AG04449 (cell line): ENCODE data around the gene C20orf202.

Source experiments
- CTCF ChIA-PET: fragments of 350-600 bp; formaldehyde crosslinking; extraction: SDS; loops from one replicate; lab custom pipeline; 2021; ENCODE audit warnings: antibody characterized with exemption; lab: Yijun Ruan, JAX
- POLR2A ChIA-PET: fragments of 400-600, 350-600 bp; formaldehyde crosslinking; extraction: SDS; loops from one replicate; lab custom pipeline; 2020; ENCODE audit warnings: antibody characterized with exemption, inconsistent platforms; lab: Yijun Ruan, JAX
- DNase-seq: peaks from one replicate; pipeline ENCODE4 v3.0.0-alpha.2; 2010; ENCODE audit warnings: low read depth, low spot score
- H3K4me3 ChIP-seq: 2 replicates; pipeline ENCODE4 v1.5.1; 2011; ENCODE audit warnings: low read depth, mild to moderate bottlenecking, control low read depth, low read length
- TF ChIP-seq, protein P1 (sequence below): IDR thresholded peaks from one replicate; pipeline ENCODE4 v1.5.1; 2011; ENCODE audit warnings: mild to moderate bottlenecking, moderate library complexity, low read length, control low read depth, inconsistent platforms; ENCODE audit not compliant: insufficient read depth; ENCODE audit errors: missing control alignments

The C20orf202 gene

DNA sequence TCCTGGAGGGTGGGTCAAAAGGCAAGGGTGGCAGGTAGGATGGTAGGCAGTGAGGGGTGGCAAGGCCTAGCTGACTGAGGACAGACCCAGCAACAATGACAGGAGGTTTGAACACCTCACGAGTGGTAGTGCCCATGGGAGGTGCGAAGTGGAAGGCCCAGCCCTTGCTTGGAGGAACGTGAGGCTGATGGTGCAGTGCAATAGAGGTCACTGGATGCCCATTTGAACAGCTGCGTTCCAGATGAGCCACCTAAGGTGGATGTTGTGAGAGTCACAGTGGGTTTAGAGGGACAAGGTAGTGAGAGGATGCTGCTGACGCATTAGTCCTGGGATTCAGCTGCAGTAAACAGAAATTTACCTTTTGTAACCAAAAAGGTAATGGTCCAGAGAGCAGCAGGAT is 34.0 kb upstream of the C20orf202 start:
- TF ChIP-seq, protein P1, sequence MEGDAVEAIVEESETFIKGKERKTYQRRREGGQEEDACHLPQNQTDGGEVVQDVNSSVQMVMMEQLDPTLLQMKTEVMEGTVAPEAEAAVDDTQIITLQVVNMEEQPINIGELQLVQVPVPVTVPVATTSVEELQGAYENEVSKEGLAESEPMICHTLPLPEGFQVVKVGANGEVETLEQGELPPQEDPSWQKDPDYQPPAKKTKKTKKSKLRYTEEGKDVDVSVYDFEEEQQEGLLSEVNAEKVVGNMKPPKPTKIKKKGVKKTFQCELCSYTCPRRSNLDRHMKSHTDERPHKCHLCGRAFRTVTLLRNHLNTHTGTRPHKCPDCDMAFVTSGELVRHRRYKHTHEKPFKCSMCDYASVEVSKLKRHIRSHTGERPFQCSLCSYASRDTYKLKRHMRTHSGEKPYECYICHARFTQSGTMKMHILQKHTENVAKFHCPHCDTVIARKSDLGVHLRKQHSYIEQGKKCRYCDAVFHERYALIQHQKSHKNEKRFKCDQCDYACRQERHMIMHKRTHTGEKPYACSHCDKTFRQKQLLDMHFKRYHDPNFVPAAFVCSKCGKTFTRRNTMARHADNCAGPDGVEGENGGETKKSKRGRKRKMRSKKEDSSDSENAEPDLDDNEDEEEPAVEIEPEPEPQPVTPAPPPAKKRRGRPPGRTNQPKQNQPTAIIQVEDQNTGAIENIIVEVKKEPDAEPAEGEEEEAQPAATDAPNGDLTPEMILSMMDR, result no peak
- DNase-seq, result no peak
- H3K4me3 ChIP-seq, result no peak overlapping the region
- POLR2A ChIA-PET, result no interaction called here
- CTCF ChIA-PET, result interaction anchor here (0.5 kb wide), 1 partner anchor 19 kb away, joined by 3 read pairs; no protein-coding TSS in a partner anchor

DNA sequence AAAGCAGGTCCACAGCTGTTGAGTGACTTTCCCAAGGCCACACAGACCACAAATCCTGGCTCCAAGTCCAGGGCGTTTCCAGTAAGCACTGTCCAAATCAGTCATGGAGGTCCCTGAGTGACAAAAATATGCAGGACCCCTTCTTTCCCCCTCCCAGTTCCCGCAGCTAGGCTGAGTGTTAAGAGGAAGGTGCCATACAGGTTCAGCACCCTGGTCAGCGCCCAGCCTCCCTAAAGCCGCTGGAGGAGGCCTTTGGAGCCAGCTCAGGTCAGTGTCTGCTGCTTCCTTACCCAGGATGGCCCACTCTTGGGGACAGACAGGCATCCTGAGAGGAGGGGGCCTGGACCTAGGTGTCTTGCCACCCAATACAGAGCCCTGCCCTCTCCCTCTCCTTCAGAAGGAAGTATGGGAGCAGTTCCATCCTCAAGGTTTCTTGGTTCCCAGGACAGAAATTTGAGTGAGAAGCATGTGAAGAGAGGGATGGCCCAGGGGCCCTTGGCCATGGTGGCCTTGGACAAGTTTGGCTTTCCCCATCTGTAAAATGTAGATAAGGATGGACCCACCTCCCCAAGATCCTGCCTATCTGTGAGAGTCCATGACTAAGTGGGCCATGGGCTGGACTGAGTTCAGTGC is 31.7 kb upstream of the C20orf202 start:
- no peak overlapping the region for H3K4me3 ChIP-seq
- no peak for DNase-seq
- TF ChIP-seq, protein P1, result no peak
- ChIA-PET CTCF (interaction anchor here (1.1 kb wide), 1 partner anchor 63 kb away, joined by 3 read pairs; no protein-coding TSS in a partner anchor), POLR2A (interaction anchor here (1.0 kb wide), 1 partner anchor 19 kb away, joined by 3 read pairs; no protein-coding TSS in a partner anchor)

DNA sequence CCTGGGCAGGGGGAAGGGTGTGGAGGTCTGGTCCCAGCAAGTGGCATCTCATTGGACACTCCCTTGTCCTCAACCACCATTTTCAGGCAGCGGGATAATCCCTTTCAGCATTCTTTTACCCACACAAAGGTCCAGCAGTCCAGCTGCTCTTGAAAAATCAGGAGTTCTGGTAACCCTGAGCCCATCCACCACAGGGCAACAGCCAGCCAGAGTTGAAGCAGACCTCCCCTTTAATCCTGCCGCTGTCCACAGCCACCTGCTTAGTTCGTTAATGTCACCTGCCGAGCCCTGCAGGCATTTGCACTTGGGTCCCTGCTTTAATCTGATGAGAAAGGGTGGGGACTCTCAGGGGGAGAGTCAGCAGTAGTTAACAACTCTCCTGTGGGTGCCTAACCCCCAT is 29.6 kb upstream of the C20orf202 start:
- ChIA-PET CTCF (no interaction called here), POLR2A (no interaction called here)
- no peak overlapping the region for H3K4me3 ChIP-seq
- no peak for DNase-seq
- TF ChIP-seq, protein P1, result no peak

DNA sequence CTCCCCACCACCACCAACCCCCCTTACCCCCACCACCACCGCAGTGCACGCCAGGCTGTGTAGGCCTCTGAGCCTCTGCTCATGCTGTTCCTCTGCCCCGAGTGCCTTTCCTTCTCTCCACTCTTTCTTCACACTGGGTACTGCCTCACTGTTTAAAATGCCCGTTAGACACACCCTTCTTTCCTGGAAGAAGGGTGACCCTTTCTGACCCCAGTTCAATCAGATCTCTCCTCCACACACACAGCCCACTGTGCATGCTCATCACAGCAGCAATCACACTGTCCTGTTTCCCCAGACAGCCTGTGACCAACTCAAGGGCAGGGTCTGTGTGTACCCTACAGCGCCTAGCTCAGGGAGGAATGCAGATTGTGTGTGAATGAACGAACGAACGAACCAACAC is 28.5 kb upstream of the C20orf202 start:
- TF ChIP-seq, protein P1, result no peak
- no peak for DNase-seq
- no peak overlapping the region for H3K4me3 ChIP-seq
- CTCF ChIA-PET, result interaction anchor here (1.2 kb wide), 1 partner anchor 38 kb away, joined by 4 read pairs; no protein-coding TSS in a partner anchor
- POLR2A ChIA-PET, result no interaction called here

DNA sequence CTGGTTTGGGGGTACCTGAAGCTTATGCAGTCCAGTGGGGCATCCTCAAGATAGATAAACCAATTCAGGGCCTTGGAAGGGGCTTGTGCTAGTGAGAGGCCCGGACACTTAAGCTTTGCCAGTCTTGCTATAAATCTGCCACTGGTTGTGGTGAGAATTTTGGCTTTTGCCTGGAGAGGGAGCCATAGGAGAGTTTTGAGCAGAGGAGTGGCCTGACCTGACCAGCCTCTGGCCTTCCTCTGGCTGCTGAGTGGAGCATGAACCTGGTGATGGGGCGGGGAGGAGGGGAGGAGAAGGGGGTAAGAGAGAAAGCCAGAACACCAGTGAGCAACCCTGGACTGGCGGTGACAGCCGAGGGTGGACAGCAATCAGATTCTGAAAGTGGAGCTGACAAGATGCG is 25.6 kb upstream of the C20orf202 start:
- ChIA-PET POLR2A (no interaction called here), CTCF (interaction anchor here (0.9 to 3.3 kb wide), 3 partner anchors 10 to 259 kb away, joined by 3 to 9 read pairs (median 6); no protein-coding TSS in a partner anchor)
- TF ChIP-seq, protein P1, result no peak

DNA sequence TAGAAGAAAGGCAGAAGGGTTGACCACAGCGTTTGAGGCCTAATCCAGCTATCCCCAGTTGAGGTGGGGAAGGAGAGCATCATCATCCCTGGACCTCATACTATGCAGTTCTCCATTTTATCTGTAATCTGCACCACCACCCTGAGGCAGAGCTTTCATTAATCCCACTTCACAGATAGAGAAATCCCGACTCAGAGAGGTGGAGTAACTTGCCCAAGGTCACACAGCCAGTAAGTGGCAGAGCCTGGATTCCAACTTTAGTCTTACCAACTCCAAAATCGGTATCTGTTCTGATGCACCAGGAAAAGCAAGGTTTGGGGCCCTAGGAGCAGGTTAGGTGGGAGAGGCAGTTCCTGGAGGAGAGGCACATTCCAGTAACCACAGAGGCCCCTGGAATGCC is 25.2 kb upstream of the C20orf202 start:
- TF ChIP-seq, protein P1, result no peak
- DNase-seq, result no peak
- ChIA-PET CTCF (interaction anchor here (0.5 to 3.3 kb wide), 4 partner anchors 10 to 1278 kb away, joined by 3 to 9 read pairs (median 5); no protein-coding TSS in a partner anchor), POLR2A (no interaction called here)
- no peak overlapping the region for H3K4me3 ChIP-seq

More for the DNA sequence above, 25.6 kb upstream of the C20orf202 start:
- DNase-seq, result no peak
- H3K4me3 ChIP-seq, result no peak overlapping the region
